Measurements from ENCODE around the gene C8G.

The C8G gene

GRCh38 chr9:136900988-136901515, 44.0 kb upstream of the C8G start:
- no peak for TF ChIP-seq CREB1 (IDR thresholded peaks at IDR 0.05; ENCODE audit: low read depth)
- TF ChIP-seq RAD21 (IDR thresholded peaks at IDR 0.05; ENCODE audit: low read depth) = no peak
- no peak for TF ChIP-seq YY1 (IDR thresholded peaks at IDR 0.05; ENCODE audit: low read depth)
- TF ChIP-seq TAF1 (IDR thresholded peaks at IDR 0.05; ENCODE audit: low read depth) = no peak
- TF ChIP-seq NFIC (IDR thresholded peaks at IDR 0.05) = no peak
- no peak for TF ChIP-seq EP300 (IDR thresholded peaks at IDR 0.05; ENCODE audit: borderline replicate concordance)
- TF ChIP-seq REST (IDR thresholded peaks at IDR 0.05; ENCODE audit: low read depth) = no peak
- TF ChIP-seq ZBTB7A (IDR thresholded peaks at IDR 0.05; ENCODE audit: low read depth) = no peak
- TF ChIP-seq FOXM1 (IDR thresholded peaks at IDR 0.05; ENCODE audit: borderline replicate concordance, low read depth) = no peak
- TF ChIP-seq CEBPB (IDR thresholded peaks at IDR 0.05) = no peak
- TF ChIP-seq TCF12 (IDR thresholded peaks at IDR 0.05; ENCODE audit: low read depth) = no peak
- TF ChIP-seq, protein P1, sequence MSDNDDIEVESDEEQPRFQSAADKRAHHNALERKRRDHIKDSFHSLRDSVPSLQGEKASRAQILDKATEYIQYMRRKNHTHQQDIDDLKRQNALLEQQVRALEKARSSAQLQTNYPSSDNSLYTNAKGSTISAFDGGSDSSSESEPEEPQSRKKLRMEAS (IDR thresholded peaks at IDR 0.05) = no peak
- no peak for TF ChIP-seq USF1 (IDR thresholded peaks at IDR 0.05)
- TF ChIP-seq EGR1 (IDR thresholded peaks at IDR 0.05) = no peak
- no peak for TF ChIP-seq TEAD4 (IDR thresholded peaks at IDR 0.05)

DNA sequence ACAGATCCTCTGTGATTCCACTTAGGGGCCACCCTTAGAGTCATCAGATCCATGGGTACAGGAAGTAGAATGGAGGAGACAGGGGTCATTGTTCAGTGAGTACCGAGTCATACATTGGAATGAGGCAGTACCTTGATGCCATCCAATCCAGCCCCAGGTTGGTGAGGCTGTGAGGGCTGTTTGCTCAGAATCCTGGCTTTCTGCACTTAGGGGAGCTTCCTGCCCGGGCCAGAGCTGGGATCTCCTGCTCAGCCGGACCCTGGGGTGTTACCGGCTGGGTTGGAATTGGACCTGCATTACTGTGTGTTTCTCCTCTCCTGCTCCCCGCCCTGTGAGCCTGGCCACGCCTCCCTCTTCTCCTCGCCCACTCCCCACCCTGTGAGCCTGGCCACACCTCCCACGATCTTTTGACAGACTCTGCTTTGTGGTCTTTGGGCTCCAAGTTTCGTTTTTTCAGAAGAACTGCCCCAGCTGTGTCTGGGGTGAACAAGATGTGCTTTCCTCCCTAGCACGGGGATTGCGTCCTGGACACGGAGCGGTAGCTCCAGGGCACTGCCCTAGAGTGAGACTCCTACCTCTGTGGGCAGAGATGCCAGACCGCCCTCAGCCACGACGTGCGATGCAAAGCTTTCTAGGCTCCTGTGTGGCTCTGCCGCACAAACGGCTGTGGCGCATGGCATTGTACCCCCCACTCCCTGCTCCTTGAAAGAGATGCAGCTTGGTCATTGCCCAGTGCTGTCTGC, 43.4 kb upstream of the C8G start:
- TF ChIP-seq CREB1 (IDR thresholded peaks at IDR 0.05; ENCODE audit: low read depth) (no peak), EP300 (IDR thresholded peaks at IDR 0.05; ENCODE audit: borderline replicate concordance) (no peak), CEBPB (IDR thresholded peaks at IDR 0.05) (no peak), USF1 (IDR thresholded peaks at IDR 0.05) (no peak), FOXM1 (IDR thresholded peaks at IDR 0.05; ENCODE audit: borderline replicate concordance, low read depth) (no peak), TCF12 (IDR thresholded peaks at IDR 0.05; ENCODE audit: low read depth) (no peak), REST (IDR thresholded peaks at IDR 0.05; ENCODE audit: low read depth) (no peak), TAF1 (IDR thresholded peaks at IDR 0.05; ENCODE audit: low read depth) (no peak), YY1 (IDR thresholded peaks at IDR 0.05; ENCODE audit: low read depth) (no peak), RAD21 (IDR thresholded peaks at IDR 0.05; ENCODE audit: low read depth) (no peak), NFIC (IDR thresholded peaks at IDR 0.05) (no peak)

DNA sequence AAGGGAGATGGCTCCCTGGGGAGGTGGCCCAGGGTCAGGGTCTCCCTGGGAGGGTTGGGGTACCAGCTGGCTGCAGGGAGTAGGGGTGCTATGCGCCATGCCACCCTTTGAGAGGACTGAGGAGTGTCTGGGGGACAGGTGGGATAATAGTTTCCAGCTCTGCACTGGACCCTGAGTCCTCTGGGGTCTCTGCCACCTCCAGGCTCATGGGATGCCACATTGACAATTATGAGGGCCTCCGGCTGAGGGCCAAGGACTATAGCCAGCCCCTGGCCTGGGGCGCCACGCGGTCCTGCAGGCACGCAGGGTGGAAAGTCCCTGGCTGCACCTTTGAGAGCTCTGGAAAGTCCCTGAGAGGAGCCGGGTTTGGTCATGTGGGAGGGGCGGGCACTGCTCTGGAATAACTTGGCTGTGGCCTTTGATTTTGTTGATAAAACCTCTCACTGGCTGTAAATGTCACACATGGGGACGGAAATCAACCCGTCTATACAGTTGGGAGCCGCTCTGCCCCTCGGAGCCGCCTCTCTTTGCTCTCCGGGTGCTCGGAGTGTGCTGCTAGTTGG, 42.7 kb upstream of the C8G start:
- no peak for TF ChIP-seq NFIC (IDR thresholded peaks at IDR 0.05)
- no peak for TF ChIP-seq EGR1 (IDR thresholded peaks at IDR 0.05)
- no peak for TF ChIP-seq CREB1 (IDR thresholded peaks at IDR 0.05; ENCODE audit: low read depth)
- no peak for TF ChIP-seq EP300 (IDR thresholded peaks at IDR 0.05; ENCODE audit: borderline replicate concordance)
- TF ChIP-seq ZBTB7A (IDR thresholded peaks at IDR 0.05; ENCODE audit: low read depth) = no peak
- TF ChIP-seq REST (IDR thresholded peaks at IDR 0.05; ENCODE audit: low read depth) = no peak
- no peak for TF ChIP-seq CEBPB (IDR thresholded peaks at IDR 0.05)
- TF ChIP-seq FOXM1 (IDR thresholded peaks at IDR 0.05; ENCODE audit: borderline replicate concordance, low read depth) = no peak
- TF ChIP-seq RAD21 (IDR thresholded peaks at IDR 0.05; ENCODE audit: low read depth) = no peak
- TF ChIP-seq YY1 (IDR thresholded peaks at IDR 0.05; ENCODE audit: low read depth) = no peak
- TF ChIP-seq TCF12 (IDR thresholded peaks at IDR 0.05; ENCODE audit: low read depth) = no peak
- TF ChIP-seq, protein P1 (IDR thresholded peaks at IDR 0.05) = no peak
- no peak for TF ChIP-seq TAF1 (IDR thresholded peaks at IDR 0.05; ENCODE audit: low read depth)
- TF ChIP-seq TEAD4 (IDR thresholded peaks at IDR 0.05) = no peak

Measured in Ishikawa (cell line).